Activated effector memory CD4-positive, alpha-beta T cell treated with Interleukin-2 at 50 U/mL for 16 hours (primary cell): Measurements from ENCODE around the gene HIP1R.
"Not testable (repeated sequence)": the region's sequence is repeated elsewhere in the genome, so short reads cannot be mapped to it uniquely, and the experiment has no call there.

Experiments used
- DNase-seq: peaks from one replicate; pipeline ENCODE4 v3.0.0-alpha.2; 2020

The HIP1R gene

DNA sequence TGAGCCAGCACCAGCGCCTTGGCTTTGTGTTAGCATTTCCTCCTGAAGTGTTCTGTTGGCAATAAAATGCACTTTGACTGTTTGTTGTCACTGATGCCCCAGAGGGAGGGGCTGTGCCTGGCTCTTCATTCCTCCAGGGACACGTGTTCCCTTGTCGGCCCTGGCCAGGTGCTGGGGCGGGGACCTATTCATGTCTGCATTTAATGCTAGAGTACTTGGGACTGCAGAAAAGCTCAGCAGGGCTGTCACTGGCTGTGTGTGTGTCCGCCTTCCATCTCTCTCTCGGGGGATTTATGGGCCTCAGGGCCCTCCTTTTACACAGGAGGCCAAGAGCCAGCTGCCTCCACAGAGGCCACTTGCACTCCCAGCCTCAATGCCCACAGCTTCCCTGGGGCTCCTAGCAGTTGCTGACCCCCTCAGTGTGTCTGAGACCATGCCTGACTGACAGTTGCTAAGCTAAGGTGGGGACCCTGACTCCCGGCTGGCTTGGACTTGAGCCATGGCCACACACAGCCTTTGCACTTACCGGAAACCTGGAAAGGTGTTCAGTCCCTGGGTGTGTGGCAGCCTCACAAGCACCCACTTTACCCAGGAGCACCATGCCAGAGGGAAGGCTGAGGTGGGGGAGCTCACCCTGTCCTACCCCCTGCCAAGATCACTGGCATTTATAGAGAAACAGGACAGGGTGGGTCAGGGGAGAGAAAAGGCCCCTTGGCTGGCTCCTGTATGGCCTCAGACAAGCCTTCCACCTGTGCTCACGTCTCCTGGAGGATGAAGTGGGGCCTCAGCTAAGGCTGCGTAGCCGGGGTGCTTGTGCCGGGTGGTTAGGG lies 27.8 kb downstream of the HIP1R start:
- no peak for DNase-seq

DNA sequence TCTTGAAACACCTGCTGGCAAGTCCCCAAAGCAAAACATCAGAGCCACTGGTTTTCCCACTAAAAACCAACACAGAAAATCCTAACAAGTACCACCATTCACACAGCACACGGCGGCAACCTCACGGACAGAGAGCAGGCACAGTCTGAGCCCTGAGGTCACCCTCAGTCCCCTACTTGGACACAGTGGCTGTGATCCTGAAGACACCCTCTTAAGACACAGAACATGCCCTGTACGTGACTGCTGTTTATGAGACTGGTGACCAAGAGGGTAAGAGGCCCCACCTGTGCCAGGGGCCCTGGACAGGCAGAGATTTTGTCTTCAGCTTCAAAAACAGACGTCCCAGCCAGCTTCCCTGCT lies 29.6 kb downstream of the HIP1R start:
- DNase-seq = no peak

DNA sequence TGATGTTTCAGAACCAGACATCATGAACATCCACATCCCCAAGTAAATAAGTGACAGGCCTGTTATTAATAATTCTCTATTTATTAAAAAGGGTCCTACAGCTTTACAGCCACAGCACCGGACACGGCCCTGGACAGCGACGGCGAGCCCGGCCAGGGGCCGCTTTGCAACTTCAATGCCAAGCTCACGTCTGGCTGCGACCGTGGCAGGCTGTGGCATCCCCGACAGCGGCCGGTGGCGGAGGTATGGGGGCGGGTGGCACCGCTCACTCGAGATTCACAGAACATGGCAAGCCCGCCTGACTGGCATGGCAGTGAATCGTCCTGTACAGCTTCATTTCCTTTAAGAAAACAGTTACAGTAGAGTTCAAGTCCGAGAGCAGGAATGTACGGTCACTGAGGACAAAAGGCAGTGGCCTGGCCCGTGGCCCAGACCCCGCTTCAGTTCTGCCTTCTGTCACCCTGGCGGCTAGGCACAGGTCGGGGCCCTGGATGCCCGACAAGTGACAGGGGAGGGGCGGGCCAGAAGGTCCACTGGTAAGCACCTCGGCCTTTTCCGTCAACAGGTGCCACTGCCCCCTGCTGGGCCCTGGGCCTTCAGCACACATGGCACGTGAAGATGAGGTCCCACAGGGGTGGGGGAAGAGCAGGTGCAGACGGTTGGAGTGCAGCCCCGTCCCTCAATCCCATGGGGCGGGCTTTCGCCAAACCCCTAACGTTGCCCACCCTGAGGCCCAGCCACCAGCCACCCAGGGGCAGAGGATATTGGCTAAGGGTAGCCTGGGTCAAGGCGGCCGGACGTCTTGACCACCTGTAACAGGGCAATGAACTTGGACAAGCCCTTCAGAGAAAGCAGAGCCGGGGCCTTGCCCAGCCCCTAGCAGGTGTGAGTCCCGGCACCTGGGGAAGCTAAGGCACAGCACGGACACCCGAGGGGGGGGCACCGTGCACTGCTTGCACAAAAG lies 30.3 kb downstream of the HIP1R start:
- DNase-seq = no peak

DNA sequence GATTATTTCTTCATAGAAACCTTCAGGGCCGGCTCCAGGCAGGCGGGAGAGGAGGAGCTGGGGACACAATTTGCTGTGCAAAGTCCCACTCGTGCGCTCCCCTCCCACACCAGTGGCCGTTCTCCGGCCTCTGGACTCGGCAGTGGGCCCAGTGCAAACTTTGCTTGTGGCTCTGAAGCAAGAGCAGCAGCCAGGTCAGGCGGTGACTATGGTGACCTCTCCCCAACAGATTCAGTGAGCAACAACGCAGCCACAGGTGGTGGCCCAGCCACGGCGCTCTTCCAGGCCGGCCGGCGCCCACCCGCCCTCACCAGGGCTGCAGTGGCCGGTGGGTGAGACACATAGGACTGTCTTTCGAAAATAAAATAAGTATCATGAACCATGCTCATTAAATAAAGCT lies 31.1 kb downstream of the HIP1R start:
- no peak for DNase-seq

DNA sequence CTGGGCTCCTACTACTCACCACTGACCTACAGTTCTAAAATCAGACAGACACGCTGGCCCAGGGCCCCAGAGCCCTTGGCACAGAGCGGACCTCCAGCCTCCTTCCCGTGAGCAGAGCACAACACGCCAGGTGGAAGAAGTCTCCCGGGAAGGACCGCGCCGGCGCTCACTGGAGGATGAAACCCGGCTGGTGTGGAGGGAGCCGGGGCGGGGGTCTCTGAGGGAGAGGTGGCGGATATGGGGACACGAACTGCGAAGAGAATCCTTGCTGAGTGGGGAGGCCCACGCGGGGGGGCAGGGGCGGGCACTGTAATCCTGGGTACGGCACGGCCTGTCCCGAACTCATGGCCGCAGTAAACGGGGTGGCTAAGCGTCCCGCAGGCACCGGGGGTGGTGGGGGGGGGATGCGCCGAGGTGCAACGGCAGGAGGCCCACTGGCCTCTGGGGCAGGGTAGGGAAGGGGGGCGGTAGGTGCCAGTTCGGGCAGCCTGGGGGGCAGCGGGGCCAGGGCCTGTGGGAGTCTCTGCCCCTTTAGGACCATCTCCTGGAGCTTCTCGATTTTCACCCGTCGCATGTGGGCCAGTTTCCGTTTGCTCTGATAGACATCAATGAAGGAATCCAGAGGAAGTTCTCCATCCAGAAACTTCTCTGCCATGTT lies 31.8 kb downstream of the HIP1R start:
- no peak for DNase-seq

DNA sequence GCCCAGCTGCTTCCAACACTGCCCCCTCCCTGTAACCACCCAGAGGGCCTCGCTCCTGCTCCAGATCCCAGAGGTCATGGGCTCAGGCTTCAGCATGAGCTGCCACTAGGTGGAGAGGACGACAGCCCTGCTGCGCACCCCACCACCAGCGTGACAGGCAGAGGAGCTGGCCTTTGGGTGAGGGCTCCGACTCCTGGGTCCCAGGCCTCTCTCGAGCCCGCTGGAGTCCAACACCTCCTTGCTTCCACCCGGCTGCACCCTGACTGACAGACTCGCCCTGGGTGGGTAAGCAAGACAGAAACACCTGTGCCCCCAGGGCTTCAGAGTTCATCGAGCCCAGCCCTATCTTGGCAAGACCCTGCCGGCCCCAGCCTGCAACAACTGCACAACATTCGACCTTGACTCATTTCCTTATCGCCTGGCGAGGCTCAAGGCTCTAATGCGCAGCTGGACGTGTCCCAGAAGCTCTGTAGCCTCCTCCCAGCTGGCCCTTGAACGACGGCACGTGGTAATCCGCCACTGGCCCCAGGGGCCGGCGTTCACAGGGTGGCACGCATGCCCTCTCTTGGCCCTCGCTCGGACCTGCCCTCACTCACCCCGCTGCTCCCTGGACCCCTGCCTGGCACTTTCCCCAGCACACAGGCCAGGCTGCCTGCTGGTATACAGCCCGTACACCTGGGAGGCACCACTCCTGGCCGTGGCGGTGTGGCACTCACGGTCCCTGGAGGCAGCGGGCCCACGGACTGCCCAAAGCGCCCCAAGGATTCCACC lies 32.6 kb downstream of the HIP1R start:
- DNase-seq = no peak

DNA sequence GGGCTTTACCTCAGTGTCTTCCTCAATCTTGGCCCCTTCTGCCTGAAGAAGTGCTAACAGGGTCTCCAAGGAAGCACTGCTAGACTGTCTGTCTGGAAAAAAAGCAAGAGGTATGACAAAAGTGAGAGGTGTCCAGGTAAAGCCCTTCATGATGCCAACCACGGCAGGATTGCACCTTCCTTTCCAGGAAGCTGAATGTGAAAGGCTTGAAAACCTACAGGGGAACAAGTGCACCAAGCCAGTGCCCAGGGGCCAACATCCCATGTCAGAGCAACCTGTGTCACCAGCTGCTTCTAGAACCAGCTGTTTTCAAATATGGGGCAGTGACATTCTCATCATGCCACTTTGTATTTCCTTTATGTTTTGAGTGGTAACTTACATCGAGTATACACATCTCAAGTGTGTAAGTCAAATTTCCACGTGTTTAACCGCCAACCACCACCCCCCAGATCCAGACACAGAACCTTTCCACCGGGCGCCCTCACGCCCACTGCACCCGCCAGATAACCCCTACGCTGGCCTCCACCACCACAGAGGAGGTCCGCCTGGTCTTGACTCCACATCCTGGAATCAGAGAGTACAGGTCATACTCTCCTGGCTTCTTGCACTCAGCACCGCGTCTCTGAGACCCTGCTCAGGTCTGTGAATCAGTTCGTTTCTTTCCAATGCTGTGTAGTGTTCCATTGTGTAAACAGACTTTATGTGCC lies 33.4 kb downstream of the HIP1R start:
- no peak for DNase-seq

DNA sequence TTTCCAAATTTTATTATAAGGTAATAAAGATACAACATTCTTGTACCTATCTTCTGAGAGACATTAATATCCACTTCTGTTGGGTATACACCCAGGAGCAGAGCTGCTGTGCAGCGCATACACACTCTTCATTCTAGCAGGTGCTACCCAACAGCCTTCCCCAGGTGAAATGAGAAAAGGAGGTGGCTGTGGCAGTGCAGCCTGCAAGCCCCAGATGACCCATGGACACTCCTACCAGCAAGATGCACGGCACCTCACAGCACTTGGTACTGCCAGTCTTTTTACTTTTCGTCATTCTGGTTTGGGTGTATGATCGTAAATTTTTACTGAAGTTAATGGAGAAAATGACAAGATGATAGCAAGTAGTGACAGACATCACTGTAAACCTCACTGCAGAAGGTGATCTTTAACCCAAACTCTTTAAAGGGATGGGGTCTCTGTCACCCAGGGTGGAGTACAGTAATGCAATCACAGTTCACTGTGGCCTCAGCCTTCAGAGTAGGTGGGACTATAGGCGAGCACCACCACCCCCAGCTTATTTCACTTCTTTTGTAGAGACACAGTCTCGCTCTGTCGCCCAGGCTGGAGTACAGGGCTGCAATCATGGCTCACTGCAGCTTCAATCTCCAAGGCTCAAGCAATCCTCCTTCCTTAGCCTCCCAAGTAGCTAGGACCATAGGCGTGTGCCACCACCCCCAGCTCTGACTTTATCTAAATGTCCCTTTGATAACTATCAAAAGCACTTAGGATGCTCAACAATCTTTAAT lies 34.1 kb downstream of the HIP1R start:
- DNase-seq = no peak

DNA sequence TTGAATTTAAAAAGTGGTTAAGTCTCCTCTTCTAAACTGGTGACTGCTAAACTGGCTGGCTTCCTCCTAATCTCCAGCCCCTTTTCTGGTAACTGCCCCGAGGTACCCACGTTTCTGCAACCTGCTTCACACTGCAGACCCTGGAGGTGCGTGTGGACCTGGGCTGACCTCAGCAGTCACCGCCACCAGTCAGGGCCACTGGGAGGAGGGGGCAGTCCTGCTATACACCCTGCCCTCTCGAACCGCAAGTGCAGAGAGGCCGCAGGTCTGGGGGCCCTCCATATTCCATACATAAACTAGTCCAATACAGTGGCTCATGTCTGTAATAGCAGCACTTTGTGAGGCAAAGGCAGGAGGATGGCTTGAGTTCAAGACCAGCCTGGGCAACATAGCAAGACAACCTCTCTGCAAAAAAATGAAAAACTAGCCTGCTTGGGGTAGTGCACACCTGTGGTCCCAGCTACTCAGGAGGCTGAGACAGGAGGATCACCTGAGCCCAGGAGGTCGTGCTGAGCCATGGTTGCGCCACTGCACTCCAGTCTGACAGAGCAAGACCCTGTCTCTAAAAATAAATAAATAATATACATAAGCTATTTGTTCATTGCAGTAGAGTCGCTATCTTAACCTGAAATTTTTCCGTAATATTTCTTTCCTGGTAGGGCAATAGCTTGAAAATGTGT lies 35.0 kb downstream of the HIP1R start:
- no peak for DNase-seq

DNA sequence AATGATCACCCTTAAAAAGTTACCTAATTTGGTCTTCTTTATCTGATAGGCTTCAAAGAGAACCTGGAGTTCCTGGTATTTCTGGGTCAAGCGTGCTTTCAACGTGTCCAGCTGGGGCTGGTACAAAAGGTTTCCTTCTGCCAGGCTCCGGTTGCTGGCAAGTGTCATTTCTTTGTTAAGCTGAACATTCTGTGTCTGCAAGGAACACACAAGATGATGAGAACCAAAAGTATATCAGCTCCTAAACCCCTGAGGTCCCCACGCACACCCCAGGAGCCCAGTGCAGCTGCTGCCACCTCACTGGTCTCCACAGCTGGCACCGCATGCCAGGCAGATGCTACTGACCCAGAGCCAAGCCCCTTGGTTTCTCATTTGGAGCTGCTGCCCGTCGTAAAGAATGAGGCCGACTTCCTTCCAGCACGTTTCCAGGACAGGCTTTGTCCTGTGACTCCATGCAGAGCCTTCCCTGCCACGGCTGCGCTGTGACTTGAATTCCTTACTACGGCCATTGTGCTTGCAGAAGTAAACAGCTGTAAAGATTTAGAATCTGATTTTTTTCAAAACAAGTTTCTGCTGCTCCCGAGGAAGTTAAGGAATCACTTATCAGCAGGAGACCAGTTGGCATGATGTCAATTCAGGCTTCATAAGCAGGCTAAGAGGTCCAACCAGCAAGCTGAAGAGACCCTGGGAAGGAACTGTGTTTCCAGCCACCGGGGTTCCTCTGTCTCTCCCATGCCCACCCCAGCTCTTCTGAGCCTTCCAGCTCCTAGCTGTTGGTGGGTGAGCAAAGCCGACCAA lies 35.8 kb downstream of the HIP1R start:
- no peak for DNase-seq

DNA sequence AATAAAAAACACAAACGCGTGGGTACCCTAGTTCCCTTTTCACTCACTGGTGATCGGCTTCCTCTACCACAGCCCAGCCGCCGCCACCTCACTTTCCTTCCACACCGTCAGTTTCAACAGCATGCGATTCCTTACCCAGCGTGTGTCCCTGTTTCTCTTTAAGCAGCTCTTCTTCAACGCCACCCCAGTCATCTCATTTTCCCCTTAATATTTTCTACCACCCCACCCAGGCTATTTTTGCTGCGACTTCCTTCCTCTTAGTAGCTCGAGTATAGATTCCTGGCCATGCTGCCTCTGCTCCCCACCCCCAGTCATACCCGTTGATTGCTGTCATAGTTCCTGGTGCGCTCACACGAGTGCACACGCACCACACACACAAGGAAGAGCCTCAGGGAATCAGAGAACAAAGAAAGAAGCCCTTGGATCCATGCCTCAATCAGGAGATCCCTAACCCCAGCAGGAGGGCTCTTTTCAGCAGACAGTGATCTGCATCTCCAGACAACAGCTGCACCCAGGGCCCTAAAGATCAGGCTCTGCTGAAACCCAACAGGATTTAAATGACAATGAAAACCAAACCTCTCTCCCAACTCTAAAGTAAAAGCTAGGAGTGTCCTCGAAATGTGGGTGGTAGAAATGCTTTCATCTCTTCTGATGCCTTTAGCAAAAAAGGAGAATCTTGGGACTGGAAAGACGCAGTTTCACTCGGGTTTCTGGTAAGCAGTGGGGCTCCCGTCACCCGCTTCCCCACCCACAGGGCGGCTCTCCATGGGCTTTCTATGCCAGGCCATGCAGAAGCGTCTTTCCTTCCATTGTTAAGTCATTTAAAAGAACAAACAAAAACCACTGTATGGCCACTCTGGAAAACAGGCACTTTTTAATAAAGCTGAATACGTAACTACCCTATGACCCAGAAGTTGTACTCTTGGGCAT lies 36.9 kb downstream of the HIP1R start:
- no peak for DNase-seq

DNA sequence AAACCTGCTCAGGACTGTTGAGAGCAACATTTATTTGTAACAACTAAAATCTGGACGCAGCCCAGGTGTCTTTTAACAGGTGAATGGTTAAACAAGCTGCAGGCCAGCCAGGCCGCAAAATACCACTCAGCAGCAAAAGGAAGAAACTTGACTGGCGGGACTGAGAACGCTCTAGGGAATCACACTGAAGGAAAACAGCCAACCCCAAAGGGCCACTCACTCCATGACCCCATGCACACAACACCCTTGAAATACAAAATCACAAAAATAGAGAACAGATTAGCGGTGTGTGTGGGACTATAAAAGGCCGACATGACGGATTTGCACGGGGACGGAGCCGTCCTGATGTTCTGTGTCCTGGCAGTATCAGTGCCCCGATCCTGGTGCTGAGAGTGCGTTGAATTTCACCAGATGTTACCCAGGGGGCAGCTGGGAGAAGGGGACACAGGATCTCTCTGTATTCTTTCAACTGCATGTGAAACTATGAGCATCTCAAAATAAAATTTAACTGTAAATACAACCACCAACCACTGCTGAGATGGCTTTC lies 37.6 kb downstream of the HIP1R start:
- no peak for DNase-seq

DNA sequence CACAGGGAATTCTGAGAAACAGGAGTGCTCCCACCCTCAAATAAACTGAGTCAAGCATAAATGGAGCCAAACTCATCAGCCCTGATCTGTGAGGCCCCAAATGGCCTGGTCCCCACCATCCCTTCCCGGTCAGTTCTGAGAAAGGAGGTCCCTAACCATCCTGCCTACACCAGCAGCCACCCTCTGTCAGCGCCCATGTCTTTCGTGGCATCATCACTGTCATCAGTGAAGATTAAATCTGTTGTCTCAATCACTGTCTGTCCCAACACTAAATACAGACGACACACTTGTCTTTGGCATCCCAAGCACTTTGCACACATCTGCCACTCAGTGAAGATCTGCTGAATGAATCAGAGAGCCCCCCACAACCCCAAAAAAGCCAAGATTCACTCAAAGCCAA lies 38.3 kb downstream of the HIP1R start:
- no peak for DNase-seq

DNA sequence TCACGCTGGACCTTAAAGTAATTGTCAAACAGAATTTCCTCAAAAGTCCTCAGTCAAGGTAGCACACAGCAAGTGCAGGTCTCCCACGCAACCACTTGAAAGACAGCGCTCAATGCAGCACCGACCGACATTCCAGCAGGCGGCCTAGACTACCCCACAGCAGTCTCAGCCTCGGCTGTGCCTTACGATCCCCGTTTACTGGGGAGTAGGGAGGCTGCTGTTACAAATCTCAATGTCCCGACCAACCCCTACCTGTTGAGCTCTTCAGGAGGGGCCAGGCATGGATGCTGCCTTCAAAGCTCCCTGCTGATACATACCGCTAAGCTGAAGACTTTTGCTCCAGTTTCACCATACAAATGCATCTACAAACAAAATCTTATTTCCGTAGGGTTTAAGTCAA lies 38.8 kb downstream of the HIP1R start:
- DNase-seq = no peak

DNA sequence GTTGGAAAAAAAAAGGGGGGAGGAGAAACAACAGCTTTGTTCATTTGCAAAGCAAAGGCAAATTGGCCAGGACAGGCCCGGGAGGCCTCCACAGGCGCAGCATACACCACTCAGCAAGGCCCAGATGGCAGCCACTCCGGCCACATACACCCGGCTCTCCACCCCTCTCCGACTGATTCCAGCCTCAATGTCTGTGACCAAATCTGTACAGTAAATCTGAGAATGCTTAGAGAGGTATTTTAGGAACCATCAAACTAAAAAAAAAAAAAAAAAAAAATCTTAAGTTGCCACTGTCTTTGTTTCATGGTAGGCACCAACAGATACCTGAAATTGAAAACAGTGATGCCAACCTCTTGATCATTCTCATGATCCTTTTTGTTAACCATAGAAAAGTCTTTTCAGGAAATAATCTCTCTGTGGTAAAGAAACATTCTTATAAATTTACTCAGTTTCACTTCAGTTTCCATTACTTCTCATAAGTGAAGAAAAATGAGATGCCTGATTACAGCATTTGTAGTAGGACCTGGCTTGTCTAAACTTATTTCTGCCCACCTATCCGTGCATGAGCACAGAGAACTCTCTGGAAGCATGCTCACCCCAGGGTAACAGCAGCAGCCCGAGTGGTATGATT lies 40.4 kb downstream of the HIP1R start:
- no peak for DNase-seq

DNA sequence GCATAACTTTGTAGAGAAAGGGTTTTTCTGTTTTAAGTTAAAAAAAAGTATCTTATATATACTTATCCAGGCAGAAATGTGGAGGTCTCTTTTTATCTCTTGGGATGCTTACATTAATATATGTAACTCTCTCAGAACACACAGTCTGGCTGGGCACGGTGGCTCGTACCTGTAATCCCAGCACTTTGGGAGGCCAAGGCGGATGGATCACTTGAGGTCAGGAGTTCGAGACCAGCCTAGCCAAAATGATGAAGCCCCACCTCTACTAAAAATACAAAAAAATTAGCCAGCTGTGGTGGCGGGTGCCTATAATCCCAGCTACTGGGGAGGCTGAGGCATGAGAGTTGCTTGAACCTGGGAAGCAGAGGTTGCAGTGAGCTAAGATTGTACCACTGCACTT lies 41.0 kb downstream of the HIP1R start:
- DNase-seq = not testable (repeated sequence)

DNA sequence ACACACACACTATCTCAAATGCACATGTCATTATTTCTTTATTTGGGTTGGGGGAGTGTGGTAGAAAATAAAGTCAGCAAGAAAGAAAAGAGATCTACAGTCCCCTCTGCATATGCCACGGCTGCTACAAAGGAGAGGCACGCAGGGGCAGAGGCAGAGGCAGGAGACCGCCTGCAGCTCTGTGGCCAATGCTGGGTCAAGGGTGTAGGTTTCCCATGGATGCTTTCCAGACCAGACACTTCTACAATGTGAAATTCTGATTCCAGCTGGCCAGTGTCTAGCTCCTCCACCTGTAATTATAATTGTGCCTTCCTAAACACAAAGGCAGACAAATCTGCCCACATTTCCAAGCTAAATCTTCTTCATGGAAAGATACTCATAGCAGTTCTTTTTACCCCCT lies 41.5 kb downstream of the HIP1R start:
- no peak for DNase-seq
